Renal cortical epithelial cell (primary cell): ENCODE data around the gene KLHDC8A. TPM values are rescaled to one million over a fixed set of nuclear protein-coding genes. Genes with fewer than 3 reads are reported as not detected.
A peak's percentile ranks its signal among the peaks of the same experiment; 100 is the strongest.

Experiments used
- DNase-seq: peaks from one replicate; pipeline ENCODE4 v3.0.0-alpha.2; 2011; ENCODE audit warnings: low read depth
- total RNA-seq: library from RNA; depleted of rRNA; stranded (reverse); fragments of >200 nt; gene quantifications from 2 replicates; pipeline ENCODE4 v1.2.3, GENCODE V29; 2014

The KLHDC8A gene
- total RNA-seq, 1 donor from 2014 or later, result not detected

- no peak for DNase-seq
Measured at GRCh38 chr1:205344066-205344928, 12.4 kb downstream of the KLHDC8A start.

DNA sequence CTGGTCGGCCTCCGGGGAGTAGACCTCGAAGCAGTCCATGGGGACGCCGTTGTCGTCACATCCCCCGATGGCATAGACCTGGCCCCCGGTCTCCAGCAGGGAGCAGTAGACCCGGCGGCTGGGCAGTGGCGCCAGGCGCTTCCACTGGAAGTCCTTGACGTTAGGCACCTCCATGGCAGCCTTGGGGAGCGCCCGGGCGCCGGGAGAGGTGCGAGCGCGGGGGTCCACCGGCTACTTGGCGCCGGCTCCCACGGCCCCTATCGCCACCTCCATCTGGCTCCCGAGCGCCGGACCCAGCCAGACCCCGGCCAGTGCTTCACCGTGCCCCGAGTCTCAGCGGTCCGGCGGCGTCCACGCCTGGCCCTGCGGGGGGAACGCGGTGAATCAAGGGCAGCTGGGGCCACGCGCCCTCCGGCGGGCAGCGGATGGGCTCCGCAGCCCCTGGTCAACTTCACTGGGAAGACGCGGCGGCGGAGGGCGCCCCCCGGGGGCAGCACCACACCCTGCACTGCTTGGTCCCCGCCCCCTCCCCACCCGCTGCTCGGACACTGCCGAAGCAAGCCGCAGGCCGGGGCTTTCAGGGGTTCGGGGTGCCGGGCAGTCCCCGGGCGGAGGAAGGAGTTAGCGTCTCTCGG is 13.2 kb downstream of the KLHDC8A start:
- DNase-seq, result no peak

GRCh38 chr1:205342986-205343385 is 13.7 kb downstream of the KLHDC8A start:
- no peak for DNase-seq

GRCh38 chr1:205340676-205341075 is 16.0 kb downstream of the KLHDC8A start:
- no peak for DNase-seq

GRCh38 chr1:205339717-205340116 is 17.0 kb downstream of the KLHDC8A start:
- no peak for DNase-seq

DNA sequence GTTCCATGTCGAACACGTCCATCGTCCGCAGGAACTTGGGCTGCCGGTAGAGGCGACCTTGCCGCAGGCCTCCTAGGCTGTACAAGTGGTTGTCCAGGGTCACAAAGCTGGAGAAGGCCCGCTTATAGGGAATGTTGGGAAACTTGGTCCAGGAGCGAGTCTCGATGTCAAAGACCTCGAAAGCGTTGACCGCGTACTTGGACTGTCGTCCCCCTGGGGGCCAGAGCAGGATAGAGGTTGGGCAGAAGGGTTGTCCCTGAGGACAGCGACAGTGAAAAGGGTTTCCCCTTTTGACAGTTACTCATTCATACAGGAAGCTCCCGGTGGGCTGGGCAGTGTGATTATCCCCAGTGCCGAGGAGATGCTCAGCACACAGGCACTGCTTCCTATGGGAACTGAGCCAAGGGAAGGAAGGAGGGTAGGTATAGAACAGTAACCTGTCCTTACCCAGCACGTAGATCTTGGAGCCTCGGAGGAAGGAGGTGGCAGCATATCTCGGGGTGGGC is 17.5 kb downstream of the KLHDC8A start:
- no peak for DNase-seq

DNA sequence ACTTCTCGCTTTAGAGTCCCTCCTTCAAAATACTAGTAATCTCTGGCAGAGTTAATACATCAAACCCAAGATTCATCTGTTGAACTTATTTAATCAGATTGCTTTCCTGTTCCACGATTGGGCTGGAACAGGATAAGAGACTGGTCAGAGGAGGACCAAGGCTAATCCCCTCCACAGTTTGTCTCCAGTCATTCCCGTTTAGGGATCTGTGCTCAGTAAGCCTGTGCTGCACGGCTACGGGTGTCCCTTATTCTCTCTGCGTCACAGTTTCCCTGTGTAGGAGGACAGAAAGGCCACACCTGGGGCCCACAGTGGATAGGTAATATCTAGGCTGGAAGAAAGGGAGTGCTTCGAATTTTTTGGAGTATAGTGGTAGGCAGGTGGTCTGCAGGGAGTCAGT is 18.7 kb downstream of the KLHDC8A start:
- DNase-seq, result no peak

DNA sequence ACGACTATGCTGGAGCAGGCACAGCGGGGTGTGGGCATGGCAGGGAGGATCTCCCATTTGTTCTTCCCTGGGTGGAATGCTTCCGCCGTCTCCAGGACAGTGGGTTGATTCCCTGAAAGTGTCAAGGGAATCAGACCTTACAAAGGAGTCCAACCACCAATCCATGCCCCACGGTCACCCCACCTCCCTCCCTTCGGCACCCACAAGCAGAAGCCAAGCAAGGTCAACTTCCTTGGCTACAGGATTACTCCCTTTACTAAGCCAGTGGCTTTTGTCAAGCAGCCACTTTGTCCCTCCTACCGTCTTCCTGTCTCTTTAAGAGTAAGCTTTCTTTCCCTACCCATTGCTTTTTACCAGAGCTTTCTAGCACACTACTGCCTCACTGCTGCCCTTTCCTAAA is 19.2 kb downstream of the KLHDC8A start:
- no peak for DNase-seq

- DNase-seq, result peak; percentile 75
Measured at GRCh38 chr1:205335692-205336091, 21.0 kb downstream of the KLHDC8A start.

DNA sequence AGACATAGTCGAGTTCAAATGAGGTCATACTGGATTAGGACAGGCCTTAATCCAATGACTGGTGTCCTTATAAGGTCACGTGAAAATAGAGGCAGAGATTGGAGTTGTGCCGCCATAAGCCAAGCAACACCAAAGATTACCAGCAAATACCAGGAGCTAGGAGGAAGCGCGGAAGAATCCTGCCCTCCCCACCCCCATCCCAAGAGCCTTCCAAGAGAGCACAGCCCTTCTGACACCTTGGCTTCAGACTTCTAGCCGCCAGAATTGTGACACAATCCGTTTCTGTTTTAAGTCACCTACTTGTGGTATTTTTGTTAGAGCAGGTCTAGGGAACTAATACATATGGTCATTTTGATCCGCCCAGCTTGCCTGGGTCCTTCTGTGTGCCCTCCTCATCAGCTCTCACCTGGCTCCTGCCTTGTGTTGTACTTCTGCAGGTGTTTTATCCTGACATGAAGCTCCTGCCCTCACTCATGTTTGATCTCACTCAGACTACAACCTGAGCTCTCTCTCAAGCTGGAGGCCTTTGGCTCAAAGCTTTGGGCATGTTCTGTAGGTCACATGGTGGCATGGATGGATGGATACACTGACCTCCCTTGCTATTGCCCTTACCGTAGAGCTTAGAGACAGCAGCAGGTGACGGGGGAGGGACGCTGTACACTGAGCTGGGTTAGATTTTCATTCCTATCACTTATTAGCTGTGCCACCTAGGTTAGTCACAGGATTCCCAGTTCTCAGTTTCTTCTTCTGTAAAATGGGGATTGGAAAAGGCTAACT is 24.5 kb downstream of the KLHDC8A start:
- DNase-seq, result no peak

- DNase-seq, result no peak
Measured at GRCh38 chr1:205330150-205330549, 26.6 kb downstream of the KLHDC8A start.

GRCh38 chr1:205329719-205330118 is 27.0 kb downstream of the KLHDC8A start:
- DNase-seq, result no peak

DNA sequence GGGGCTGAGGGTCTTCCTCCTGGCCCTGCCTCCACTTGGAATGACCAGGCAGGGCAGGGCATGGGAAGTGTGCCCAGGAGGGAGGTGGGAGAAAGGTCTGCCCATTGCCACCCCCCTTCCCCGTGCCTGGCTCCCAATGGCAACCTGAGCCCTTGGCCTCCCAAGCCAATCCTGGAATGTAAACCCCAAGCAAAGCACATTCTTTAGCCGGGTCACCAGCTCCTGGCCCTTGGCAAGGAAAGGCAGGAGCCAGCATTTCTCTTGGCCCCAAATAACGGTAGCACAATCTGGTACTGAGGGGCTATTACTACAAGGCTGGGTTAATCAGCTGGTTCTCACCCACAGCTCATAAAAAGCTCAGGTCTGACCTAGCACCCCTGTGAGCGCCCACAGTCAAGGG is 28.2 kb downstream of the KLHDC8A start:
- peak; percentile 79 for DNase-seq

DNA sequence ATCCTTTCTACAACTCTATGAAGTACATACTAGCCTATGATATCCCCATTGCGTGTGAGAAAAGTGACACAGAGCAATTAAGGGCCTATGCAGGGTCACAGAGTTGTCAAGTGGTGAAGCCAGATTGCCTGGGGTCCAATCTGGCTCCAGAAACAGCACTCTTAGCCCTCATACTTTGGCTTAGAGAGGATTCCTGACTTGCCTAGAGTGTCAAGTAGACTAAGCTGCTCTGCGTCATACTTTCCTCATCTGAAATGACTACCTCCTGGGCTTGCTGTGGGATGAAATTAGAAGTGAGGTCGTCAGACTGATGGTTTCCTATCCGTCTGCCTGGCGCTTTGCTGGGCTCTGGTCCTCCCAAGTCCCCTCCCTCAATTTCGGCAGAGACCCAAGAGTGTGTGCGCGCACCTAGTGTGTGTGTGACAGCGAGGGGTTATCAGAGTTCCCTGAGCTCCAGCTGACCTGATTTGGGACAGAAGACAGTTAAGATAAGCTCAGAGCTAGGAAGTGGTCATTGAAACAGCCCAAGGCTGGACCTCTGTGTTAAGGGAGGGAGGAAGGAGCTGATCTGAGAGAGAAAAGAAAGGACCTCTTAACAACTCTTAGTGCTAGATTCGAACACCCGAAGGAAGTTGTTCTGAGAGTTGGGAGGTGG is 29.8 kb downstream of the KLHDC8A start:
- DNase-seq, result no peak

GRCh38 chr1:205325334-205325884 is 31.3 kb downstream of the KLHDC8A start:
- peak; percentile 81 for DNase-seq

DNA sequence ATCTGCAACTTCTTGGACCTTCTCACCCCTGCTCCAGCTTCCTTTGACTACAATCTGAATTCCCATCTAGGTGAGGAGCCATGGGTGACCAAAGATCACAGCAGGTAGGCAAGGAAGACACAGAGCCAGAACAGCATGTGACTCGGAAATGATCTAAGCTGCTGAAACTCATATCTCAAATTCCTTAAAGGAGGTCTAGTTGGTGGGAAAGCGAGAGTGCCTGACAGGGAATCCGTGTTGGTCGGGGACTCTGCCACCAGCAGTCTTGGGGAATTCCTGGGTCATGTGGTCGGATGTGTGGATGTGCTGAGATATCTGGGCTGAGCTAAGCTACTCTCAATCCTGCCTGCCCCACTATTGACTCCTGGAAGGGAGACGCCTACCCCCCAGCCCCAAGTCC is 31.9 kb downstream of the KLHDC8A start:
- peak; percentile 83 for DNase-seq

DNA sequence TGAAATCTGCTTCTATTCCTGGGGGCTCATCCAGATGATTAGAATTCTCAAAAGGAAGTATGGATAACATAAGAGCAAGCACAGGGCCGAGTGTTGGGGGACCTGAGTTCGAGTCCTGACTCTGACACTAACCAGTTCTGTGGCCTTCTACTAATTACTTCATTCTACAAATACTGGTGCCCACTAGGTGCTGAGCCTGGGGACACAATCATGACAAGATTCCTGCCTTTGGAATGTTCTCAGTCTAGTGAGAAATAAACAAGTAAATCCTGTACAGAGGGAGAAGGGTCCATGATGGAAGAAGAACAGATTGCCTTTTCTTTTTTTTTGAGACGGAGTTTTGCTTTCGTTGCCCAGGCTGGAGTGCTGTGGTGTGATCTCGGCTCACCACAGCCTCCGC is 32.9 kb downstream of the KLHDC8A start:
- no peak for DNase-seq

DNA sequence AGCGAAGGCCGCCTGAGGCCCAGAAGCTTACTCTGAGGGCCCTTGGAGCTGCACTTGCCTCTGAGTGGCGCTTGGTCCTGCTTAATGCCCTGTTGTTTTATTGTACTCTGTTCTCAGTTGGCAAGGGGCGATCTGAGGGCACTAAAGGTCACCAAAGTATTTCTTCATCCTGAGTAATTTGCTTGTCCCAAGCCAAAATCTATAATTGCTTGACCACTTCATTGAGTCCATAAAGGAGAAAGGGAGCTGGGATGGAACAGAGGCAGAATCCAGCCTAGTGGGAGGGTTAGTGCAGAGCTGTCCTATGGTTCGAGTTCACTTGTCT is 34.8 kb downstream of the KLHDC8A start:
- DNase-seq, result no peak

DNA sequence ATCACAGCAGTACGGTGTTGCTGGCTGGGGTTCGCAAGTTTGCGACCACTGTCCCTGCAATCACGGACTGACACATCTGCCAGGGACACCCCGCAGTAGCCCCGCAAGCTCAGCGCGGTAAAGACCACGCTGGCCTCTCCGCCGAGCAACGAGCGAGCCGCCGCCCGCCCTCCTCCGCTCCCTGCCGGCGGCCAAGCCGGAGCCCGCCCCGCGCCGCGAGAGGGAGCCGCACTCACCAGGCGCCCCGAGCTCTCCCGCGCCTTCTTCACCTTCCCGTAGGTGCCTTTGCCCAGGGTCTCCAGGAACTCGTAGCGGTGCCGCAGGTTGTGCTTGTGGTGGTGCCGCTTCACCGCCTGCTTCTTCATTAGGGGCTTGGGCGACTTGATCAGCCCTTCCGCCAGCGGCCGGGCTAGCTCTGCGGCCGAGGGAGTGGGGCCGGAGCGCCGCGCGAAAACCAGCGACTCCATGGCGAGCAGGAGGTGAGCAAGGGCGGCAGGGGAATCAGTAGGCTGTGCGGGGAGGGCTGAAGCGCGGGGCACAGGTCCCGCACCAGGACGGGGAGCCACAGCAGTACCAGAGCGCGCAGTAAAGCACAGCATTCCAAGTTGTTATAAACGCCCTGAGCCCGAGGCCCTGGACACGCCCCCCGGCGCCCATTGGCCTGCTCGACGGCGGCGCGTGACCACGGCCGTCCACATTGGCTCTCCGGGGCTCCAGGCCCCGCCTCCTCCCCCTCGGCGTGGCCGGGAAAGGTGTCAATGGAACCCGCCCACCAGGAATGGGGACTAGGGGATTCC is 35.4 kb downstream of the KLHDC8A start, which contains the start of gene NUAK2:
NUAK2 (minus strand) TSS at position 584 of the 797 bp plus-strand sequence; CDS start at position 467, 117 bp downstream.
- DNase-seq, result peak; percentile 79
